HG02870 (cell line): ENCODE data around the gene COL23A1.

Experiments used
- ATAC-seq: cut with Tn5 transposase; IDR thresholded peaks from one replicate; pipeline ENCODE4 v1.9.1; 2021; ENCODE audit warnings: mild to moderate bottlenecking, moderate library complexity; ENCODE audit not compliant: unreplicated experiment

COL23A1 gene

DNA sequence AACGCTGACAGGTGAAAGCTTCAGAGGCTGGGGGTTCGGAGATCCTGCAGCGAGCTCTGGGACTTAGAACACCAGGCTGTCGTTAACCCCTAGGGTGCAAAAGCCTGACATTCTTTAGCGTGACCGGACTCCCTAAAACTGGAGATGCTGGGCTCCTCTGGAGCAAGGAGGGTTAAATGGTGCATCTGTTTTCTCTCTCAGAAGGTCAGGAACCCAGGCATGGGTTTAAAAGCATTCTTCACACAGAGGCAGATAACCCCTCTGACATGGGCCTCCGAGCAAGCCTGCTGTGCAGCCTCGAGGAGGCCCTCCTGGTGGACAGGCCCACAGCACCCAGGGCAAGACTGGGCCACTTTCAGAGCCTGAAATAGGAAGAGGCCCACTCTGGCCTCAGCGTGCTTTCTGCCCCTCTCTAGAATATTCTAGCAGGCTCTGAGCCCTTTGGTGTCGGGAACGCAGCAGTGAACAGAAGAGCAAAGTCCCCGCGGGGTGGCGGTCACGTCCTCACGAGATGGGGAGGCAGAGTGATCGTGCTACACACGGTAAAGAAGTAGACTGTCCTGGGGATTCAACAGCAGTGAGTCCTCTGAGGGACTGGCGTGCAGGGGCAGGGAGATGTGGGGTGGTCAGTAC, 124.8 kb downstream of the COL23A1 start:
- no peak for ATAC-seq

DNA sequence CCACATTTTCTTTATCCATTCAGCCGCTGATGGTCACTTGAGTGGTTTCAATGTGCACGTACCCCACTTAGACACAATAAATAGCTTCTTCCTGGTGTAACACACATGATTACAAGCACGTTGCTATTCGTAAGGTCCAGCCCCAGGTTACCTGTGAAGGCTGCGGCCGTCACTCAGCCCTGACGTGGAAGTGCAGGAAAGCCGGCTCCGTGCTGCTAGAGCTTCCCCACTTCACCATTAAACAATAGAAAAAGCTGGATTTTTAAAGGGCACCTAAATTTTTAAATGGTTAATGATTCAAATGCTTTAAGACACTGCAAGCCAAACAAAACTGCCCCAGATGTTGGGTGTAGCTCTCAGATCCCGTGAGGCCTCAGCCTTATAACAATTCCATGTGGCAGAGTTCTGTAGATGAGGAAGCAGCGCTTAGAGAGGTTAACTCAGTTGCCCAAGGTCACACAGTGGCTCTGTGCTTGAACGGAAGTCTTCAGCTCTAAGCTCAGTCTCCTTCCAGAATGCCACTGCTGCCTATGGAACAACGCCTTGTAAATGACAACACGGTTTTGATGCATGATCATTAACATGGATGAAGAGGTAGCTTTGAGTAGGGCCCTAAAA, 125.7 kb downstream of the COL23A1 start:
- ATAC-seq, result no peak

DNA sequence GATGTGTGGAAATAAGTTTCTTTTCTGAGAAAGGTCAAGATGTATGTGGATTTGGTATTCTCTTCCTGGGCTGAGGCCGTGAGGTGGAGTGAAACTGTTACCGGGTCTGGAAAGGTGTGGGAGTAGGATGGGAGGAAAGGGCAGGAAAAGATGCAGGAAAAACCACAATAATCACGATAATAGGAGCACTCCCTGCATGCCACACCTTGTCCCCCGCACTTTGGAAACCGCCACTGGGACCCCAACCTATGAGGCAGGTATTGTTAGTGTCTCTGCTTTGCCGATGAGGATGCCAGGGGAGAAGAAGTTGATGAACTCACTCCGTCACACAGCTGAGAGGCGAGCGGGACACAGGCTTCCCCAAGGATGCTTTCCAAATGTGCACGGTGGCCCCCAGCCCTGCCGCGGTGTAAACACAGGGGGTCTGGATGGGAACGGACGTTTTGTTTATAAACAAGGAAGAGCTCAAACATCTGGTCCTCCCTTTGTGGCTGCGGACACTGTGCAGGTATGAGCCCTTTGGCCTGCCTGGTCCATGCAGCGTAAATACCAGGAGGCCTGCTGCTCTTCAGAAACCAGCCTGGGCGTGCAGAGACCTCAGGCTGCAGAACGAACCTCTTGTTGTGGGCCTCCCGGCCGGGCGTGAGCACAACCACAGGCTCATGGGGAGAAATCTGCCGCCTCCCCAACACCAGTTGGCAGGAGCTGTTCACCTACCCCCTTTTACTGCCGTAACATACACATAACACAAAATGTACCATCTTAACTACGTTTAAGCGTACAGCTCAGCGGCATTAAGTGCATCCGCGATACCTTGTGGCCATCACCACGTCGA, 126.7 kb downstream of the COL23A1 start:
- ATAC-seq, result no peak

DNA sequence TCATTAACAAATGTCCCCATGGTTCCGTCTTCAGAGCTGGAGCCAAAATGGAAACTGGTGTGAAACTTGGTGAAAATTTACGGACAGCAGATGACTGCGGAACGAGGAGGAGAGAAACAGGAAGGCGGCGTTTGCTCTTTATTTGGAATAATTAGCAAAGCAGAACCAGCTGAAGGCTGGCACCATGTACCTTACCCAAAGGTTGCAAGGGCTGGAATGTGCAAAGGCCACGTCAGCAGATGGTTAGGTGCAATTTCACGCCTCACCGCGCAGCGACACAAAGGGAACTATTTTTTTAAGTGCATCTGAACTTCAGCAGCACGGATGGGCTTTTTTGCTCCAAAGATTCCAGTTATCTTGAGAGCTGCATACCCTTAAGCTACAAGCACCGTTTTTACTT, 127.4 kb downstream of the COL23A1 start:
- ATAC-seq, result no peak

DNA sequence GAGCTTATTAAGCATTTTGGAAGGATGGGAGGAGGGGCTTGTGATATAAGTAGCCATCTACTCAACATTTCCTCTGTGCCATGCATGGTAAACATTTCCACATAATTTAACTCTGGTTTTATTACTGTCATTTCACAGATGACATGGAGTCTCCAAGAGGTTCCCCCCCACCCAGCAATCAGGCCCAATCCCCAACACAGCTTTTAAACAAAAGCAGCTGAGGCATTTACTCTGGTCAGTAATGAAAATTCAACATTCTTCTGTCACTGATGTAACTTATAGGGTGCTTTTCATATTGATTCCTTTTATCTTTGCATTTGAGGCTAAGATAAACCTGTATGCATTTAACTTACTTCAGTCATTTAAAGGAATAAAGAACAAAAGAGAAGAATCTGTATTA, 128.1 kb downstream of the COL23A1 start:
- no peak for ATAC-seq

DNA sequence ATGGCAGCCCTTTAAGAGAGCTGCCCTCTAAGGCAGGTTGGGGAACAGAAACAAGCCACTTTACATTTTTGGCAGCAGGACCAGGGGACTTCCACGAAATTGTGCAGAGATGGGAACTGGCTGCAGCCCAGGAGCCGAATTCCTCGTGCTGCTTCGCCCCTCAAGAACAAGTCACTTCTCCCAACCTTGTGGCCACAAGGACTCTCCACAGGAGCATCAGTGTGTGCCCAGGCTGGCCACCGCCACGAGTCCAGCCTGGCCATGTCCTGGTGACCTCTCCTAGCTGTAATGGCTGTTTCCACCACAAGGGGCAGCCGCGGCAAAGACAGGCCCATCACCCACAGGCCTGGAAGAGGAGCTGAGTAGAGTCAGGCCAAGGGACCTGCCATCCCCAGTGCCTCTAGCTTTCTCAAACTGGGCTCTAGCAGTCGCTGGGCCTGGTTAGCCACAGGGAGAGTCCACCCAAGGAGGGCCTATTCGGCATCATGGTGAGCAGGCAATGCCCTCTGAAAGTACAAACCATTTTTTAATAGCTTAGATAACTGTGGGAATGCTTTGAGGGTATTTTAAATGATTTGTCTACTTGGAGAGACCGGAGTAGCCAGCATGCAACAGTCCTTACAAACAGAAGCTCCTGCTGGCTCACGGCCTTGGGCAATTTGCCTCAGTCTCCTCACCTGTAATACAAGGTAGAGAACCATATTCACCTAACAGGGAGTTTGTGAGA, 129.0 kb downstream of the COL23A1 start:
- no peak for ATAC-seq

DNA sequence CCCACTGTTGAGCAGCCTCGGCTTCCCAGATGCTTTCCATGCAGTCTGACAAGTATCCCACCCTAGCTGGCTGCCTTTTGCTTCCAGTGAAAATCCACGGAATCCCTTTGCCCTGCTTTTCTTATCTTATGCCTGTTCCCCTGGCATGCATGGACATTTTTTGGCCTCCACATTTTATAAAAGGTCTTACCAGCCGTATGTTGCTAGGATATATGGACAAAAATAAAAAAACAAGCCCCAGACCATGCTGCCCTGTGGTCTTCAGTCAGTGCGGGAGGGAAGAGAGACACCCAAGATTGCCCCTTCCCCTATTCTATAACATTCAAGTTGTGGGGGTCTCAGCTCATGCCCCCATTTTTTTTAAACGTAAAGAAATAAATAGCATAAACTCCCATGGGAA, 129.6 kb downstream of the COL23A1 start:
- no peak for ATAC-seq

DNA sequence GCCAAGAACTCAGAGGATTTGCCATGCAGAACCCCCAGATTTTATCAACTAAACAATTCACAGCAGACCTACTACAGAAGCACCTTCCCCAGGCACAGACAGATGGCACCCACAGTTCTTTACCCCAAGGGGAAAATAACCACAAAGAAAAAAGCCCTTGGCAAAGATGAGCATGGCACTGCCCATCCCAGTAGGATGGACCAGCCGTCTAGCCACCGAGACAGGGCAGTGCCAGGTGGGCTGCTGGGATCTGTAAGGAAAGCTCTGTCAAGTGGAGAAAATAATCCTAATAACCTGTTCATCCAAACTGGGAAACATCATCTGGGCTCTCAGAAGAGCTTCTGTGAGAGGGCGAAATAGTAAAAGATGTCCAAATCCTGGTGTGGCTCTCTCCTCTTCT, 130.0 kb downstream of the COL23A1 start:
- no peak for ATAC-seq

DNA sequence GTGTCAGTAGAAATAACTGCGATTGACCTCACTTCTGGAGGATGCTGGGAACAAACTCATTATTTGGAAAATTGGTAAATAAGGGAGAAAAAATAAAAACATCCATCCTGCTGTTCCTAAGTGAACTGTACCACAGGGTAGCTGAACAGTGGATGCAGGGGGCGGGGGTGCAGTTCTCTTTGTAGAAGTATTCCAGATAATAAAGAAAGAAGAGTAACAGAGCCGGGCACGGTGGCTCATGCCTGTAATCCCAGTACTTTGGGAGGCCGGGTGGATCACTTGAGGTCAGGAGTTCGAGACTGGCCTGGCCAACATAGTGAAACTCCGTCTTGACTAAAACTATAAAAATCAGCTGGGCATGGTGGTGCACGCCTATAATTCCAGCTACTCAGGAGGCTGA, 132.1 kb downstream of the COL23A1 start:
- no peak for ATAC-seq

DNA sequence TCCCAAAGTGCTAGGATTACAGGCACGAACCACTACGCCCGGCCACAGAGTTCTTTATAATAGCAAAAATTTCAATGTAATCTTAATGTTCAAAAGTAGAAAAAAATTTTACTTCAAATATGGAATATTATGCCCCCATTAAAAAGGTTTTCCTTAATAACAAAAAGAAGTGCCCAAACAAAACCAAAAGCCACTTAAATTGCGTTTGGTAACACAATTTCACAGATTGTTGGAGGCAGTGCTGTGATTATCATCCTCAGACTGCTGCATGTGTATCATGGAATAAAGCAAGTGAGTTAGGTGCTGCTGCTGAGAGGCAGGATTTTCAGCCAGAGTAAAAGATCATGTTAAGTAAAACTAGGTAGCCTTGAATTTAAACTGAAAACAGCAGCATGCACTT, 132.7 kb downstream of the COL23A1 start:
- no peak for ATAC-seq

DNA sequence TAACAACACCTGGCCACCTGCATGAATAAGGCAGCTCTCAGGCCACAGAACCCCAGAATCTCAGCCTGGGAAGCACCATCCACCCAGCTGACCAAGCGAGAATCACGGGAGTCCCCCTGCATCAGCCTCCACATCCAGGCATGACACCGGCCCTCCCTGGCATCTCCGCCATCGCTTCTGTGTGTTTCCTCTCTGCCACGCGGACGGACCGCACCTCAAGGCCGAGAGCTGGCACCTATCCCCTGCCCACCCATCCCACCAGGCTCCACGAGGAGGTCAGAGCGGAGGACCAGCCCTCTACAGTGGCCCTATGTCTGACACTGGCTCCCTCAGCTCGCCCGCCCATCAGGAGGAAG, 134.7 kb downstream of the COL23A1 start:
- no peak for ATAC-seq

DNA sequence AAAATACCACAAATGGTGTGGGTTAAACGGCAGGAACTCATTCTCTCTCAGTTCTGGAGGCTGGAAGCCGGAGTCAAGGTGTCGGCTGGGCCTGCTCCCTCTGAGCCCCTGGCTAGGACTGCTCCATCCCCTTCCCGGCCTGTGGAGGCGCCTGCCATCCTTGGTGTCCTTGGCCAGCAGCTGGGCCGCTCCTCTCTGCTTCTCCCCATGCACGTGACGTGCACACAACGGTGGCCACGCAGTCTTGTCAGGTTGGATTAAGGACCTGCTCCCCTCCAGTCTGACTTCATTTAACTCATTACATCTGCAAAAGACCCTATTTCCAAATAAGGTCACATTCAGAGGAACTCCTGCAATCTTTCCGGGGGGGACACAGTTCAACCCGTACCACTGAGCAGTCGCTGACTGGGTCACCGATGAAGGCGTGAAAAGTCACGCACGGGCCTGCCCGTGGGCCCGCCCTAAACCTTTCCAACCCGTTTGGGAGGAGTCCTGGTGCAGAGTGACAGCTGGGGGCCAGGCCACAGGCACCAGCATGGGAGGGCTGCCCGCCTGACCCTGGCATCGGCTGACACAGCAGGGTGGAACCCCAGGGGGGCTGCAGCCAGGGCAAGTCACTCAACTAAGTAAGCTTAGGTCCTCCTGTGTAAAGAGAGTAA, 135.2 kb downstream of the COL23A1 start:
- ATAC-seq, result no peak

DNA sequence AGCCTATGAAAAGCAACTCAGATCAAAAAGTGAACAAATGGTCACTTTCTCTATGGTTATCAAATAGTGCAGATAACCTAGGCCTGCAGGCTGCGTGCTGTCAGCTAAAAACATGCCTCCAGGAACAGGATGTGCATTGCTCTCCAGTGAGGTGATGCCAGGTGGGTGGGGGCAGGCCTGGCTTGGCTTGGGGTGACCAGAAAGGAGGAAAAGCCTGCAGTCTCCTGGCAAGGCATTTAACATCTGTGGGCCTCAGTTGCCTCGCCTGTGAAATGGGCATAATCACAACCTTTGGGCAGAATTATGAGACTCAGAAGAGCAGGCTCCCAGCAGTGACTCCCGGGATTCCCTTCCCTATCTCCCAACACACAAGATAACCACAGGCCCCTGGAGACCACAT, 135.9 kb downstream of the COL23A1 start:
- ATAC-seq, result no peak

DNA sequence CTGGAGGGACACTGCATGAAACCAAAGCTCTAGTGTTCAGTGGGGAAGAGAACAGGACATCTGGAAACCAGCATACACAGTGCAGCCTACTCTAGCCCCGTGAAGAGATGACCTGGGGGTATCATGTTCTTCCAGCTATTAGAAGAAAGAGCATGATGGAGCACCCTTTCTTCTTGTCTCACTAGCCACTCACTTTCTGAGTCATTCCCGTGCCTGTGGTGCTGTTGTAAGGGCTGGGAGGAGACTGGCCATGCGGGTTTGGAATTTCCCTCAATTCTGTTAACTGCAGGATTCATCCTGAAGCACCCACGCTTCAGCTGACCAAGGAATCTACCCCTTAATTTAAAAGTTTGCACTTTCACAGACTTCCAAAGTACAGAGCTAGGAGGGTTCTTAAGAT, 137.0 kb downstream of the COL23A1 start:
- no peak for ATAC-seq

DNA sequence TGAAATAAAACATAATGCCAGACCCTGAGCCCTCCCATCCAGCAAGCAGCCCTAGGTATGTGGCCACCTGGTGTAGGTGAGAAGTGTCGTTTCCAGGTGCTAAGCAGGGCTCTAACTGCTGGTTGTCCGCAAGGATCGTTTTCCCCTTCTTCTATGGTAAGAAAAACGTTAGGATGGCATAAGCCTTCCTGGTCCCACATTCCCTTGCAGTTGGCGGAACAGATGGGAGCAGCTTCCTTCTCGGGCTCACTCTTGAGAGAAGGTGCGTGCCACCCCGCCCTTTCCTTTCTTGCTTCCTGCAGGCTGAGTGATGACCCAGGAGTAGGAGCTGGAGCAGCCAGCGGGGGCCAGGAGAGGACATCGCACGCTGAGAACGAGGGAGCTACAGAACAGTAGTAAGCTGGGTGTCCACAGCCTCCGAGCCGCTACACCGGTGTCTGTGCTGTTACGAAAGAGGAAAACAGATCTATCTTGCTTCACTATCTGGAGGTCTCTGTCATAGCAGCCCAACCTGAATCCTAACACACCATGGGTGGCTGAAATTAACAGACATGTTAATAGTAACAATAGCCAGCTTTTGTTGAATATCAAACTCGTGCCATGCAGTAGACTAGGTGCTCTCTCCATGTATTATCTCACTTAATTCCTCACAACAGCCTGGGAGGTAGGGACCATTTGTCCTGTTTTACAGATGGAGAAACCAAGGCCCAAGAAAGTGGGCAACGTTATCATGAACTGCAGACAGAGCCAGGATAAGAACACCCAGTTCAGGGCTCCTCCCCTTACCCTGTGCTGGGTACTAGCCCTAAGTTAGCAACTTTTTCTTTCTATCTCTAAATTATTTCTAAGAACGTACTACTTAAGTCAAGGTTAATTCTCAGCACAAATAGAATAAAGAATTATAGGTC, 139.8 kb downstream of the COL23A1 start:
- ATAC-seq, result no peak

DNA sequence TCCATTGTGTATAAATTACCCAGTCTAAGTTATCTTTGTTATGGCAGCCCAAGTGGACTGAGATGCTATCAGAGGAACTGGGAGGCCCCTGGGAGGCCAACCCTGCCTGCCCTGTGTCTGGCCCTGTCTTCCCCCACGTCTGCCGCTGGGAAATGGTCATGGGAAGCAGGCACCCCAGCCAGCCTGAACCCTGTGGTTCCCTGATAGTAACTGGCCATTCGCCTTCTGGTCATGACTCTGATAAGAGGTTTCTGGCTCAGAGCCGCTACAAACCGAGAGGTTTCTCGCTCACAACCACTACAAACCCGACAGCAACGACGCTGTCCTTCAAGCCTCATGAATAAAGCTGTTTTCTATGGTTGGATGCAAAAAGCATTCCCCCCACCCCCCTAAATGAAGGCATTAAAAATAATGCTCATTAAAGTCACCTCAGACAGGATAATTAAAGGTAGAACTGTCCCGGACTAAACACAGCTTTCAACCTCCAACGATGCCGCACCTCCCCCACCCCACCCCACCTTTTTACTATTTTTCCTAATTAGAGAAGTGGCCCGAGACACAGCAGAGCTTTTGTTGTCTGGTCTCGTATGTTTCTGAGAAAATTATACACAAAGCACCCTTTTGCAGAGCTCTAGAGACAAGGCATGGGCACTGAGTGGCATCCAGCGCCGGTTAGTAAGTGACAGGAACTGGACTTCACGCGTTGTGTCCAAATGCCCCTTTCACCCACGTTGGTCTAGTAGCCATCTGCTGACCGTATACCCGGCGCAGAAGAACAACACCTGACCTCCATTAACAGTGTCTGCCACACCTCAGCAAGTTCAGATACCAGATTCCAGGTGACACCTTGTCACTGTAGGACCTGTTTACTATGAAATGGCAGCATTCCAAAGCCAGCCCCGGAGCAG, 140.8 kb downstream of the COL23A1 start:
- ATAC-seq, result no peak

DNA sequence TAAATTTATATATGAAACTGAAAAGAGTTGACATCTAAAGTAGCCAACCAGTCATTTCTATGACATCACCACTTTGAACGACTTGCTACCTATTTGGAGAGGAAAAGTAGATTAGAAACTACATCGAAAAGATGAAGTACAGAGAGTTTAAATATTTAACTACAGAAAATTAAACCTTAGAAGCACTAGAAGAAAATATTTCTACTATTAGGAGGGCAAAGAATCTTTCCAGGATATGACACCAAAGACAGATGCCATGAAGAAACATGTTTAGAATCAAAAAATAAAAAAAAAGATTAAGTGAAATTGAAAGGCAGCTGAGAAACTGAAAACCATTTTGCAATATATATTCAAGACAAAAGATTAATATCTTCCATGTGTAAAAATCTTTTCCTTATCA, 144.7 kb downstream of the COL23A1 start:
- ATAC-seq, result no peak

DNA sequence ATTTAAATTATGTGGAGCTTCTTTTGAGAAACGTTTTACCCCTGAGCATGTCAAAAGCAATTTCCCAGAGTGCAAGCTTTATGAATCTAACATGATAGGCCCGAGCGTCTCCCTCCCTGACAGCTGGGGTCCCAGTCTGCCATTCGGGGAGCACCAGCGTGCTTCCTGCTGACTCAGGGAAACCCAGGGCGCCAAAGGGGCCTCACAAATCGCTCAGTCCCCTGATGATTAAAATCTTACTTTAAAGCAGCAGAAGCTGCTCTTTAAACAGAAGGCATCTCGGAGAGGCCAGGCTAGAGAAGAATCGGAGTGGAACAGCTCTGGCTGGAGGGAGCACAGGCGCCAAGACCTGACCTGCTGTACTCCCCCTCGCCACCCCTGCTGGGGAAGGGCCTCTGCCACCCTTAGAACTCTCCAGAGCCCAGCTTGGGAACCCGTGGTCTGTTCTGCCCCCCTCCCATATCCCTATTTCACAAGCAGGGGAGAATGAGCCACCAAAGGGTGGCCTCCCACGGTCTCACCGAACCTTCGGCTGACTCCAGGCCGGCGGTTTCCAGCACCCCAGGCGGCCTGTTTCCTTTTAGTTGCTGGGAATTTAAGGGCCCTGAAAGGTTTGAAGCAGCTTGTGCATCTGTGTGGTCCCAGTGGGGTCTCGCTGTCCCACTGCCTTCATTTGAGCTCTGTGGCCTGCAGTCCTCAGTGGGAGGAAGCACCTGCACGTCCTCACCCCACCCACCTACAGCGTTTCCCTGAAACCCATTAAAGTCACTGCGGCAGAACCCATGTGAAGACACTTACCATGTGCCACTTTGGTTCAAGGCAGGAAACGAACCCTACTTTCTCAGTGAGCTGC, 147.6 kb downstream of the COL23A1 start:
- no peak for ATAC-seq
